A673 (cell line): ENCODE measurements around the gene ZNF189. TPM values are rescaled to one million over a fixed set of nuclear protein-coding genes. Genes with fewer than 3 reads are reported as not detected.

Experiments
- BruUV-seq: library from RNA; stranded (reverse); fragments of 400-500 nt; replicated peaks from 2 replicates; lab custom pipeline; 2021; lab: Mats Ljungman, UMichigan
- CTCF ChIA-PET: fragments of 300-600 bp; sonication (Branson Sonifier 250); formaldehyde crosslinking; loops from one replicate; lab custom pipeline; 2022; ENCODE audit warnings: antibody characterized with exemption; lab: Charles Lee
- POLR2A ChIA-PET: fragments of 300-600 bp; sonication (Branson Sonifier 250); formaldehyde crosslinking; loops from one replicate; lab custom pipeline; 2022; ENCODE audit warnings: antibody characterized with exemption; ENCODE audit not compliant: low non-redundant PET; lab: Charles Lee
- DNase-seq: peaks from one replicate; pipeline ENCODE4 v3.0.0-alpha.2; 2015; ENCODE audit warnings: low spot score
- H3K27ac ChIP-seq: fragments of 200-600 bp; sonication (generic); 2 replicates; pipeline ENCODE4 v1.5.1; 2016; ENCODE audit warnings: mixed run types, low read depth, mild to moderate bottlenecking, mixed read lengths, antibody characterized with exemption, low read length; ENCODE audit not compliant: poor library complexity, severe bottlenecking
- H3K27me3 ChIP-seq: fragments of 200-600 bp; sonication (generic); replicated peaks from 2 replicates; pipeline ENCODE4 v1.6.1; 2017; ENCODE audit warnings: mixed run types, low read depth, mild to moderate bottlenecking, mixed read lengths, antibody characterized with exemption, low read length; ENCODE audit not compliant: insufficient read depth, poor library complexity
- H3K36me3 ChIP-seq: fragments of 200-600 bp; sonication (generic); 2 replicates; pipeline ENCODE4 v1.6.1; 2016; ENCODE audit warnings: mixed run types, mild to moderate bottlenecking, mixed read lengths, antibody characterized with exemption, low read length; ENCODE audit not compliant: insufficient read depth, poor library complexity, severe bottlenecking
- H3K4me1 ChIP-seq: fragments of 200-600 bp; sonication (generic); 2 replicates; pipeline ENCODE4 v1.6.1; 2017; ENCODE audit warnings: mixed run types, mild to moderate bottlenecking, mixed read lengths, antibody characterized with exemption, low read length; ENCODE audit not compliant: insufficient read depth, poor library complexity, severe bottlenecking
- H3K4me3 ChIP-seq: fragments of 200-600 bp; sonication (generic); 2 replicates; pipeline ENCODE4 v1.5.1; 2016; ENCODE audit warnings: low read depth, mixed run types, mild to moderate bottlenecking, mixed read lengths, low read length; ENCODE audit not compliant: poor library complexity, severe bottlenecking
- H3K9me3 ChIP-seq: fragments of 200-600 bp; sonication (generic); 2 replicates; pipeline ENCODE4 v1.6.1; 2016; ENCODE audit warnings: mixed run types, low read depth, mild to moderate bottlenecking, mixed read lengths, antibody characterized with exemption, low read length; ENCODE audit not compliant: poor library complexity, severe bottlenecking
- EZH2 ChIP-seq: fragments of 200-600 bp; sonication (generic); IDR thresholded peaks from 2 replicates; pipeline ENCODE4 v1.6.1; 2017; ENCODE audit warnings: borderline replicate concordance, low read depth, mild to moderate bottlenecking, mixed read lengths, antibody characterized with exemption, low read length; ENCODE audit not compliant: poor library complexity, severe bottlenecking
- intact Hi-C: fragments of 100-400 bp; cut with micrococcal nuclease; formaldehyde crosslinking; loops from one replicate; pipeline ENCODE4 v1.10.0; 2022; ENCODE audit not compliant: unreplicated experiment
- total RNA-seq: library from RNA; stranded (reverse); gene quantifications from 2 replicates; pipeline ENCODE4 v1.2.3, GENCODE V29; 2021
- TF ChIP-seq, protein P1 (sequence below): fragments of 300-800, 200-600 bp; sonication (generic); conservative IDR thresholded peaks from 2 replicates; pipeline ENCODE4 v1.5.1; 2017; ENCODE audit warnings: low read depth, mild to moderate bottlenecking, antibody characterized with exemption, low read length, moderate library complexity, mixed read lengths

ZNF189 gene
- total RNA-seq, 1 experiment from 2014 or later = 17.6 TPM

DNA sequence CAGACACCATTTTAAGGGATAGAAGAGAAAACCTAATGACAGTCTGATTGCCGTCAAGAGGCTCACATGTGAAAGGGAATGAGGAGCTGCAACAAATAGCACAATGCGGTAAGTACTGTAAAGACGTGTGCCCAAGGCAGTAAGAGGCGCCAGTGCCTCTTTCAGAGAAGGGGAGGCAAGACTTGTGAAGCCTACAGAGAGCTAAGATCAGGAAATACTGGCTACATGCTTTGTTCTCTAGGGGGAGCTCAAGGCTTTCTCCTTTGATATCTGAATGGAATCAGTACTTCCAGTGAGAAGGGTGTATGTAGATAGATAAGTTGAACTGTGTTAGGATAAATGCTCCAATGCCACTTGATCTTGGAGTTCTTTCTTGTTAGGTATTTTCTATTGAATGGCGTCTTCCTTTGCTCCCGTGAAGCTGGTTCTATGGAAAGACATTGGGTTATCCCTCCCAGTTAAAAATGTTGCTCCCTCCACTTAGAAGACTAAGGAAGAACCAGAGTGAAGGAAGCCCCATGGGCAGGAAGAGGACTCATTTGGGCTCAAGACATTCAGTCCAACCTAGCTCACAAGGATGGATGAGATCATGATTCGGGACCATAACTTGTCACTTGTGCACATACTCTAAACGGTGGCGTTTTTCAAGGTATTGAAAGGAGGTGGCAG lies 60.4 kb downstream of the ZNF189 start:
- Histone ChIP-seq H3K27ac (no peak overlapping the region), H3K4me1 (no peaks in the 10 kb centered on the region), H3K36me3 (no peaks in the 10 kb centered on the region), H3K4me3 (no peak overlapping the region), H3K27me3 (no peaks in the 10 kb centered on the region), H3K9me3 (no peaks in the 10 kb centered on the region)
- ChIA-PET POLR2A (no interaction called here), CTCF (interaction anchor here (0.8 to 1.2 kb wide), 3 partner anchors 71 to 74 kb away, joined by 3 to 18 read pairs (median 8); no protein-coding TSS in a partner anchor)
- DNase-seq = peak; percentile 82
- BruUV-seq = no TSS peak
- intact Hi-C loops = loop anchor here (1.0 kb wide), 1 partner anchor 71 kb away; no protein-coding TSS in a partner anchor
- TF ChIP-seq, protein P1, sequence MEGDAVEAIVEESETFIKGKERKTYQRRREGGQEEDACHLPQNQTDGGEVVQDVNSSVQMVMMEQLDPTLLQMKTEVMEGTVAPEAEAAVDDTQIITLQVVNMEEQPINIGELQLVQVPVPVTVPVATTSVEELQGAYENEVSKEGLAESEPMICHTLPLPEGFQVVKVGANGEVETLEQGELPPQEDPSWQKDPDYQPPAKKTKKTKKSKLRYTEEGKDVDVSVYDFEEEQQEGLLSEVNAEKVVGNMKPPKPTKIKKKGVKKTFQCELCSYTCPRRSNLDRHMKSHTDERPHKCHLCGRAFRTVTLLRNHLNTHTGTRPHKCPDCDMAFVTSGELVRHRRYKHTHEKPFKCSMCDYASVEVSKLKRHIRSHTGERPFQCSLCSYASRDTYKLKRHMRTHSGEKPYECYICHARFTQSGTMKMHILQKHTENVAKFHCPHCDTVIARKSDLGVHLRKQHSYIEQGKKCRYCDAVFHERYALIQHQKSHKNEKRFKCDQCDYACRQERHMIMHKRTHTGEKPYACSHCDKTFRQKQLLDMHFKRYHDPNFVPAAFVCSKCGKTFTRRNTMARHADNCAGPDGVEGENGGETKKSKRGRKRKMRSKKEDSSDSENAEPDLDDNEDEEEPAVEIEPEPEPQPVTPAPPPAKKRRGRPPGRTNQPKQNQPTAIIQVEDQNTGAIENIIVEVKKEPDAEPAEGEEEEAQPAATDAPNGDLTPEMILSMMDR = peak; percentile 78
- TF ChIP-seq EZH2 = no peak

Other genes starting within 250 kb of the ZNF189 start
- 0.09 and 0.17 TPM in 2 replicates for gene BAAT, start 13.8 kb upstream of the ZNF189 start, total RNA-seq
- 15.4 and 17.0 TPM in 2 replicates for gene MRPL50, start 233 bp upstream of the ZNF189 start, total RNA-seq
- gene ALDOB, start 36.9 kb downstream of the ZNF189 start, total RNA-seq = not detected in 2 replicates
- gene RNF20, start 135.0 kb downstream of the ZNF189 start, total RNA-seq = 58.4 TPM in 2 replicates
- gene PPP3R2, start 196.1 kb downstream of the ZNF189 start, total RNA-seq = not detected in 2 replicates